Calu3 (cell line): ENCODE results near the gene ZDHHC6. TPM values are rescaled to one million over a fixed set of nuclear protein-coding genes. Genes with fewer than 3 reads are reported as not detected.

Experiments
- BruUV-seq: library from RNA; stranded (reverse); fragments of 400-500 nt; replicated peaks from 2 replicates; lab custom pipeline; 2021; lab: Mats Ljungman, UMichigan
- CTCF ChIA-PET: fragments of 300-600 bp; sonication (Branson Sonifier 250); formaldehyde crosslinking; loops from one replicate; lab custom pipeline; 2022; ENCODE audit warnings: antibody characterized with exemption; lab: Charles Lee
- DNase-seq: peaks from one replicate; pipeline ENCODE4 v3.0.0; 2022
- H3K27ac Mint-ChIP-seq: one replicate; pipeline ENCODE4 v1.8.0; 2022; ENCODE audit warnings: mixed read lengths; ENCODE audit not compliant: unreplicated experiment
- H3K27me3 Mint-ChIP-seq: one replicate; pipeline ENCODE4 v1.8.0; 2022; ENCODE audit warnings: mixed read lengths; ENCODE audit not compliant: unreplicated experiment
- H3K36me3 Mint-ChIP-seq: one replicate; pipeline ENCODE4 v1.8.0; 2022; ENCODE audit warnings: mild to moderate bottlenecking, moderate library complexity, mixed read lengths; ENCODE audit not compliant: insufficient read depth, unreplicated experiment
- H3K4me1 Mint-ChIP-seq: one replicate; pipeline ENCODE4 v1.8.0; 2022; ENCODE audit warnings: mild to moderate bottlenecking, low read depth, mixed read lengths; ENCODE audit not compliant: unreplicated experiment
- H3K4me3 Mint-ChIP-seq: one replicate; pipeline ENCODE4 v1.8.0; 2022; ENCODE audit warnings: mild to moderate bottlenecking, low read depth, moderate library complexity, mixed read lengths; ENCODE audit not compliant: unreplicated experiment
- H3K9me3 Mint-ChIP-seq: one replicate; pipeline ENCODE4 v1.8.0; 2022; ENCODE audit warnings: low read depth, mixed read lengths; ENCODE audit not compliant: unreplicated experiment
- intact Hi-C: fragments of 100-400 bp; cut with micrococcal nuclease; formaldehyde crosslinking; loops from one replicate; pipeline ENCODE4 v1.10.0; 2022; ENCODE audit not compliant: unreplicated experiment
- total RNA-seq: library from RNA; stranded (reverse); gene quantifications from 2 replicates; pipeline ENCODE4 v1.2.3, GENCODE V29; 2022
- TF ChIP-seq, protein P1 (sequence below): fragments of 200-600 bp; IDR thresholded peaks from one replicate; pipeline ENCODE4 v1.8.0; 2022; ENCODE audit warnings: antibody characterized with exemption; ENCODE audit not compliant: unreplicated experiment

The ZDHHC6 gene
- total RNA-seq, 1 experiment from 2014 or later = 28.7 TPM

DNA sequence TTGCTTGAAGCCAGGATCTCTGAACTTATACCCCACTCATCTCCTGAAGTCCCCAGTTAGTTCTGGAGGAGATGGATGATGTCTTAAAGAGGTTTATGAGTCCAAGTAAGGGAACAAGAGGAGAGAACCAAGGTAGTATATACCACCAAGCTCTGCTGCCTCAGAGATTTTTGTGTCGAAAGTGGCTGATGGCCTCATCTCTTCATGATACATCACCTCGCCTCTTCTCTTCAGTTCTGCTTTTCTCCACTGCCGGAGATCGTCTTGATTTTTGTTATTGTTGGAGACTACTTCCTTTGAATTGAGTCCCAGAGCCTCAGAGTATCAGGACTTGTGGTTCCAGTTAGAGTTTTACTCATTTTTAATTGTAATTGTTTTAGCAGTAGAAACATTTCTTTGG, 2.2 kb upstream of the ZDHHC6 start:
- Mint-ChIP-seq H3K4me1 (peaks cover 9% of the 10 kb centered on the region), H3K4me3 (no peak overlapping the region), H3K36me3 (peaks cover 21% of the 10 kb centered on the region), H3K27me3 (no peaks in the 10 kb centered on the region), H3K27ac (no peak overlapping the region), H3K9me3 (no peaks in the 10 kb centered on the region)
- intact Hi-C loops = no loop called here
- no peak for DNase-seq
- CTCF ChIA-PET = no interaction called here
- TF ChIP-seq, protein P1, sequence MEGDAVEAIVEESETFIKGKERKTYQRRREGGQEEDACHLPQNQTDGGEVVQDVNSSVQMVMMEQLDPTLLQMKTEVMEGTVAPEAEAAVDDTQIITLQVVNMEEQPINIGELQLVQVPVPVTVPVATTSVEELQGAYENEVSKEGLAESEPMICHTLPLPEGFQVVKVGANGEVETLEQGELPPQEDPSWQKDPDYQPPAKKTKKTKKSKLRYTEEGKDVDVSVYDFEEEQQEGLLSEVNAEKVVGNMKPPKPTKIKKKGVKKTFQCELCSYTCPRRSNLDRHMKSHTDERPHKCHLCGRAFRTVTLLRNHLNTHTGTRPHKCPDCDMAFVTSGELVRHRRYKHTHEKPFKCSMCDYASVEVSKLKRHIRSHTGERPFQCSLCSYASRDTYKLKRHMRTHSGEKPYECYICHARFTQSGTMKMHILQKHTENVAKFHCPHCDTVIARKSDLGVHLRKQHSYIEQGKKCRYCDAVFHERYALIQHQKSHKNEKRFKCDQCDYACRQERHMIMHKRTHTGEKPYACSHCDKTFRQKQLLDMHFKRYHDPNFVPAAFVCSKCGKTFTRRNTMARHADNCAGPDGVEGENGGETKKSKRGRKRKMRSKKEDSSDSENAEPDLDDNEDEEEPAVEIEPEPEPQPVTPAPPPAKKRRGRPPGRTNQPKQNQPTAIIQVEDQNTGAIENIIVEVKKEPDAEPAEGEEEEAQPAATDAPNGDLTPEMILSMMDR = no peak
- no TSS peak for BruUV-seq

DNA sequence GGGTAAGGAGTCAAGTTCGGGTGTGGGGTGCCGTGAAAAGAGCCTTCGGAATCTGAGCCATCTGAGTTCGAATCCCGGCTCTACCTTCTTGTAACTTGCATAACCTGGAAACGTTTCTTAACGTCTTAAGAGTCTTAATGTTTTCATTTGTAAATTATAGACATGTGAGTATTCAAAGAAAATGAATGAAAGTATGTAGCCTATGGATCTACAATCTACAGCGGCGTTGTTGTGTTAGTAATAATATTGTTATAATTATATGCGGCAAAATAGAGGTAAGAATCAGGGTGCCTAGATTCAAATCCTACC, 860 bp upstream of the ZDHHC6 start:
- Mint-ChIP-seq H3K4me3 (peak overlapping the region; percentile 93), H3K27ac (peak overlapping the region; percentile 92), H3K9me3 (no peaks in the 10 kb centered on the region), H3K36me3 (peaks cover 21% of the 10 kb centered on the region), H3K4me1 (peaks cover 9% of the 10 kb centered on the region), H3K27me3 (no peaks in the 10 kb centered on the region)
- no TSS peak for BruUV-seq
- intact Hi-C loops = no loop called here
- CTCF ChIA-PET = interaction anchor here (0.7 kb wide), 1 partner anchor 536 kb away, joined by 5 read pairs; no protein-coding TSS in a partner anchor
- TF ChIP-seq, protein P1 = no peak
- DNase-seq = no peak

DNA sequence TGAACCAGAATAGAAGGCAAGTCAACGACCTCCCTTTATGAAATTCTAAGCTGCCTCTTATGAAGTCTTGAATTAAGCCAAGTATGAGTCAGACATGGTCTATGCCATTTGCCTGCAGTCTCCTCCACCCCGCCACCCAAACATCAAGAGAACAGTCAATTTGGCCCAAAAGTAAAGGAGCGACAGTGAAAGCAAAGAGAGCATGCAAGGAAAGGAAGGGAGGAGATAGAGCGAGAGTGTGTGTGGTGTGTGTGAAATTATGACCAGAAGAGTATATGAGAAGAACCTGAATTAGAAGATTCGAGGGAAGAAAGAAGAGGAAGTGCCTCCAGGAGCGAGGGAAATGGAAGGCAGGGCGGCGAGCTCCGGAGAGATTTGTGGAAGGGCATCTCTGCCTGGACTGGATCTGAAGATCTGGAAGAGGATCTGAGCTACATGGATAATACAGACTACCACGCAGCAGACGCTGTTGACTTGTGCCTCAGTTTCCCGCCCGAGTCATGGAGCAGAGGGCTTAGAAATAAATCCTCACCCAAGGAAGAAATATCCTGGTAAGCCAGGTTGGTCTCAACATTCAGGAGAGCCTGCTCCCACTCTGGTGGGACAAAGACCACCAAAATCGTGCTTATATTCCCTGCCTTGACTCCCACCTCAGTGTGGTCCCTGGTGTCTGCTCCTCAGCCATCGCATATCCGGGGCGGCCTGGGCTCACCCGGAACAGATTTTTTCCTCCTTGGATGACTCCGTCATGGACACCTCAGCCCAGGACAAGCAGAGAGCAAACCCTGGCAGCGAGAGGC, 459 bp downstream of the ZDHHC6 start:
- DNase-seq = no peak
- Mint-ChIP-seq H3K27ac (peak overlapping the region; percentile 92), H3K36me3 (peaks cover 23% of the 10 kb centered on the region), H3K4me3 (peak overlapping the region; percentile 93), H3K27me3 (no peaks in the 10 kb centered on the region), H3K4me1 (peaks cover 9% of the 10 kb centered on the region), H3K9me3 (no peaks in the 10 kb centered on the region)
- CTCF ChIA-PET = no interaction called here
- BruUV-seq = no TSS peak
- intact Hi-C loops = no loop called here
- TF ChIP-seq, protein P1 = no peak

DNA sequence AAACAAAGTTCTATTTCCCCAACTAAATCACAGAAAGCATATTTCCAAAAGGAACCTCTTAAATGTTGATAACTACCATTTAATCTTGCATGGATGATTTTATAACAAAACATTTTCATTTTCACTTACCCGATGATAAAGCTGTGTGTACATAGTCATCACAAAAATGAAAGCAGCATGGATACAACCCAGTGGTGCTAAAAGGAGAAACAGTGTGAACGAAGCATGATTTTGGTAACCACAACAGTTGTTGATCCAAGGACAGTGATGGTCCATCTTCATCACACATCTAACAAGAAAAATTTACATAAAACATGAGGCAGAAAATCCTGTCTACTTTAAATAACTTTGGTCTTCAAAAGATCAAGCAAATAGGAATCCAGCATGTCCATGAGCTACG, 4.7 kb downstream of the ZDHHC6 start:
- CTCF ChIA-PET = no interaction called here
- intact Hi-C loops = no loop called here
- DNase-seq = no peak
- no peak overlapping the region for H3K27ac Mint-ChIP-seq
- H3K9me3 Mint-ChIP-seq = no peaks in the 10 kb centered on the region
- no peak overlapping the region for H3K4me3 Mint-ChIP-seq
- H3K4me1 Mint-ChIP-seq = no peaks in the 10 kb centered on the region
- H3K36me3 Mint-ChIP-seq = peaks cover 19% of the 10 kb centered on the region
- no TSS peak for BruUV-seq
- no peaks in the 10 kb centered on the region for H3K27me3 Mint-ChIP-seq
- TF ChIP-seq, protein P1 = no peak
